ENCODE data around the gene C17orf78.

GRCh38 chr17:37382056-37382455 lies 6.3 kb downstream of the C17orf78 start:
- TF ChIP-seq CTCF (IDR thresholded peaks at IDR 0.05) (no peak), POLR2A (IDR thresholded peaks at IDR 0.05) (no peak)

Measured in ovary (tissue), 3 donors.